Kidney (tissue), 14 donors: Measurements from ENCODE around the gene MADD. TPM values are rescaled to one million over a fixed set of nuclear protein-coding genes. Genes with fewer than 3 reads are reported as not detected.

Source experiments
- DNase-seq, 5 donors: peaks; one replicate each; pipeline ENCODE4 v3.0.0-alpha.2; 2013 to 2020
- FAIRE-seq: peaks from 2 replicates; lab custom pipeline; 2012; peaks lifted over from hg19 to GRCh38; lab: Jason Lieb, UNC
- H3K27ac ChIP-seq, 2 donors: one replicate each; pipeline ENCODE4 v1.7.0; 2013; ENCODE audit warnings: low read depth in 2 of 2, low read length in 2 of 2, inconsistent platforms in 1 of 2
- H3K27me3 ChIP-seq: one replicate; pipeline ENCODE4 v1.7.1; 2013; ENCODE audit warnings: low read length, inconsistent platforms; ENCODE audit not compliant: control insufficient read depth, insufficient read depth
- H3K36me3 ChIP-seq, 3 donors: one replicate each; pipeline versions ENCODE4 v1.7.0 to v1.7.1; 2013; ENCODE audit warnings: low read length in 3 of 3, control low read depth in 1 of 3, inconsistent platforms in 1 of 3; ENCODE audit not compliant: insufficient read depth in 3 of 3, control insufficient read depth in 2 of 3
- H3K4me1 ChIP-seq, 3 donors: one replicate each; pipeline versions ENCODE4 v1.7.0 to v1.7.1; 2013; ENCODE audit warnings: low read length in 3 of 3, inconsistent platforms in 1 of 3, low read depth in 1 of 3; ENCODE audit not compliant: control insufficient read depth in 2 of 3, insufficient read depth in 2 of 3
- H3K4me3 ChIP-seq, 3 donors: one replicate each; pipeline versions ENCODE4 v1.7.0 to v1.8.1; 2013; ENCODE audit warnings: low read length in 3 of 3, control low read depth in 1 of 3, inconsistent platforms in 1 of 3
- H3K9ac ChIP-seq, 3 donors: one replicate each; pipeline versions ENCODE4 v1.7.0 to v1.7.1; 2013; ENCODE audit warnings: low read length in 3 of 3, control low read depth in 1 of 3, inconsistent platforms in 1 of 3
- H3K9me3 ChIP-seq, 3 donors: one replicate each; pipeline versions ENCODE4 v1.7.0 to v1.7.1; 2013; ENCODE audit warnings: low read length in 3 of 3, control low read depth in 1 of 3, inconsistent platforms in 1 of 3; ENCODE audit not compliant: control insufficient read depth in 2 of 3, insufficient read depth in 1 of 3
- CTCF ChIP-seq: IDR thresholded peaks from 3 replicates; pipeline ENCODE4 v1.5.1; 2012; ENCODE audit warnings: mild to moderate bottlenecking, moderate library complexity, borderline replicate concordance; ENCODE audit not compliant: insufficient read depth; ENCODE audit errors: extremely low read depth
- intact Hi-C: fragments of 100-400 bp; cut with DNase I; formaldehyde crosslinking; loops from one replicate; pipeline ENCODE4 v1.11.1; 2022
- polyA plus RNA-seq: library from polyadenylated mRNA; stranded (reverse); fragments of 350-450 nt; fragmentation: Illumina TruSeq; extraction: RNeasy Lipid Tissue Mini Kit (QIAGEN cat#74804); gene quantifications from one replicate; pipeline ENCODE4 v1.2.3, GENCODE V29; 2014; ENCODE audit warnings: low read depth, low replicate concordance; ENCODE audit not compliant: insufficient read depth
- total RNA-seq: library from RNA; stranded (reverse); fragmentation: NEBNext Ultra II Directional; extraction: Animal tissue kit (Norgen Biotek cat#: 25700); gene quantifications from one replicate; pipeline ENCODE4 v1.2.1, GENCODE V29; 2021
- donor health status: control.
- donor health status: control.
- donor health status: control.
- donor health status: control.
- donor health status: control.
- donor health status: DM: yes; HTN: yes; CAD: no.
- donor health status: Normal renal cell carcinoma (clear cell type).

MADD gene
- total and polyA plus RNA-seq, 2 donors from 2014 or later, result 19.0 to 39.2 TPM

GRCh38 chr11:47317064-47317828 lies 47.3 kb downstream of the MADD start:
- no peaks in the 10 kb centered on the region for H3K4me1 ChIP-seq
- H3K9ac ChIP-seq, result no peak overlapping the region
- DNase-seq (no peak), FAIRE-seq (no peak)
- no peak overlapping the region for H3K4me3 ChIP-seq
- peaks cover 12 to 32% (median 17%) of the 10 kb centered on the region in 3 donors for H3K36me3 ChIP-seq
- H3K9me3 ChIP-seq, result no peaks in the 10 kb centered on the region
- no peak for TF ChIP-seq CTCF
- H3K27ac ChIP-seq, result no peak overlapping the region
- H3K27me3 ChIP-seq, result no peaks in the 10 kb centered on the region
- intact Hi-C loops, result no loop called here

- intact Hi-C loops, result no loop called here
- Histone ChIP-seq H3K4me3 (no peak overlapping the region), H3K27ac (no peak overlapping the region), H3K27me3 (no peaks in the 10 kb centered on the region), H3K9me3 (no peaks in the 10 kb centered on the region), H3K36me3 (peaks cover 9 to 26% (median 17%) of the 10 kb centered on the region in 3 donors), H3K9ac (no peak overlapping the region), H3K4me1 (no peaks in the 10 kb centered on the region)
- FAIRE-seq (no peak), DNase-seq (no peak)
- no peak for TF ChIP-seq CTCF
Observed at GRCh38 chr11:47318166-47318565, 48.2 kb downstream of the MADD start.

- Histone ChIP-seq H3K27me3 (no peaks in the 10 kb centered on the region), H3K4me1 (no peaks in the 10 kb centered on the region), H3K4me3 (no peak overlapping the region), H3K9me3 (no peaks in the 10 kb centered on the region), H3K9ac (no peak overlapping the region), H3K36me3 (peaks cover 2 to 58% (median 26%) of the 10 kb centered on the region in 3 donors), H3K27ac (no peak overlapping the region)
- DNase-seq (no peak), FAIRE-seq (no peak)
- intact Hi-C loops, result no loop called here
- no peak for TF ChIP-seq CTCF
Observed at GRCh38 chr11:47324520-47324919, 54.6 kb downstream of the MADD start.
